ENCODE results near the gene ACVR1.
"Not testable (repeated sequence)": the region's sequence is repeated elsewhere in the genome, so short reads cannot be mapped to it uniquely, and the experiment has no call there.

The ACVR1 gene

DNA sequence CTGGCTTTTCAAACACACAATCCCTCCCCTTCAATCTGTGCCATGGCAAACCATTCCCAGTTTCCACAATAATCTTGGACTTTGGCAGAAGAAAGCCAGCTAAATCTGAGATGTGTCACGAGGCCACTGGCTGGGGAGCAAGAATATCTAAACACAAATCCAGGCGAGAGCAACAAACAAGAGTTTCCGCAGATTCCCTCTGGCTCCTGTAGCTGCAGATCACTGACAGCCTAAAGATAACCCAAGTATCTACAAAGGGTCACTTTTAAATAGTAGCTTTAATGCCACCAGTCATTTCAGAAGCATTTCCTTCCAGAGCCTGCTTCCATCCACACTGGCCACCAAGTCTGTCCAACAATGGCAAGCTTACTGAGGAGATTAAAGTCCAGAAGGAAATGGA, 86.9 kb downstream of the ACVR1 start:
- DNase-seq (ENCODE audit: low spot score) = no peak

DNA sequence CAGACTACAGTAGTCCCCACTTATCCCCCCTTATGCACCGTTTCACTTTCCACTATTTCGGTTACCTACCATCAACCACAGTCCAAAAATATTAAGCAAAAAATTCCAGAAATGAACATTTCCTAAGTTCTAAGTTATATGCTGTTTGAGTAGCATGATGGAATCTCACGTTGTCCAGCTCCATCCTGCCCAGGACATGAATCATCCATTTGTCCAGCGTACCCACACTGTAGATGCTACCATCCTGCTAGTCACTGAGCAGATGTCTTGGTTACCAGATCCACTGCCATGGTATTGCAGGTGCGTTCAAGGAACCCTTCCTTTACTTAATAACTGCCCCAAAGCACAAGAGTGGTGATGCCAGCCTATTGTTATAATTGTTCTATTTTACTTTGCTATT, 87.9 kb downstream of the ACVR1 start:
- DNase-seq (ENCODE audit: low spot score) = no peak

DNA sequence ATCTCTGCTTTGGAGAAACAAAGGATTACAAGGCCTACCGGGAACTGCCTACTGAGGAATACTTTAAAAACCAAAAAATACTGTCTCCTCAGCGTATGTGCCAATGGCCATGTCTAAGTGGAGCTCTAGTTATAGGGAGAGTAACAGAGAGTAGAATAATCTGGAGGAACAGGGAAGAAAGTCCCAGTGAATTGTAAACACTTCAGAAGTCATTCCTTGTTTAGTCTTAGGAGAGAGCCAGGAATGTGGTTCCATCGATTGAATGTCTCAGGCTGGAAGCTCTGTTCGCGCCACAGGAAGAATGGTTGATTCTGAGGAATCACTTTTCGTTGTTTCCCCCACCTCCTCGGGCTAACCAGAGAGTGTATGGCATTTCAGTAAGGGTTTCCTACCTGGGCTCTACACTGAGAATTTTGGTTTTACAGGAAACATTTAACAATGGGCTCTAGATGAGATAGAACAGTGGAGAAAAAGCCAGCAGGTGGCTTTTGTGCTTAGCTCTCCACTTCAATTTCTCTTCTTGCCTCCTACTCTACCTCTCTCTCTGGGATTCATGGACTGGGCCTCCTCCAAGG, 88.7 kb downstream of the ACVR1 start:
- DNase-seq (ENCODE audit: low spot score) = no peak

DNA sequence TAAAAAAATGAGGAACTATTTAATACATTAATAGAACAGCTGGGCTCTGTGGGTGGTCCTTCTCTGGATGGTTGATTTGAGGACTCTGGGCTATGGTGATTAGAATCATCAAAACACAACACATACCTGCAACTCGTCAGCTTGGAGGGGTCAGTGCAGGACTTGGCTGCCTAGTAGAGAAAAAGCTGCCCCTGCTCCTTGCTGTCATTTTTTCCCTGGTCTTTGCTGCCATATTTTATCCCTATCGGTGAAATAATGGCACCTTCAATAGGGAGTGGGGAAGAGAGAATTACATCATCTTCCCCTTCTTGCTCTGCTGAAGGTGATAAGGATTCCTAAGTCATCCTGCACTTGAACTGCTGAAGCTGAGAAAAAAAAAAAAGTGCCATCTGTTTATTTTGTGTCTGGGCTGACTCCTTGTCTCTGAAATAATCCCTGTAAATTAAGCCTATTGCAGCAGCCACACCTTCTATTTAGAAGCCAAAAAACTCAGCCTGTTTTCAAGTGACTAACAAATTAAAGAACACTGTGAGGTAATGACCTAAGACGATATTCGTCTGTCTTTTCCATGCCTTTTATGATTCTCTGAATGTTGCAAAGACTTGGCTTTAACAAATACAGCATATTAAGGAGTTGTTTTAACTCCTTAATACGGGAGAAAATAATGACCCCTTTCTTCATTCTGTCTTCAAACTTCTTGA, 89.3 kb downstream of the ACVR1 start:
- DNase-seq (ENCODE audit: low spot score) = no peak

DNA sequence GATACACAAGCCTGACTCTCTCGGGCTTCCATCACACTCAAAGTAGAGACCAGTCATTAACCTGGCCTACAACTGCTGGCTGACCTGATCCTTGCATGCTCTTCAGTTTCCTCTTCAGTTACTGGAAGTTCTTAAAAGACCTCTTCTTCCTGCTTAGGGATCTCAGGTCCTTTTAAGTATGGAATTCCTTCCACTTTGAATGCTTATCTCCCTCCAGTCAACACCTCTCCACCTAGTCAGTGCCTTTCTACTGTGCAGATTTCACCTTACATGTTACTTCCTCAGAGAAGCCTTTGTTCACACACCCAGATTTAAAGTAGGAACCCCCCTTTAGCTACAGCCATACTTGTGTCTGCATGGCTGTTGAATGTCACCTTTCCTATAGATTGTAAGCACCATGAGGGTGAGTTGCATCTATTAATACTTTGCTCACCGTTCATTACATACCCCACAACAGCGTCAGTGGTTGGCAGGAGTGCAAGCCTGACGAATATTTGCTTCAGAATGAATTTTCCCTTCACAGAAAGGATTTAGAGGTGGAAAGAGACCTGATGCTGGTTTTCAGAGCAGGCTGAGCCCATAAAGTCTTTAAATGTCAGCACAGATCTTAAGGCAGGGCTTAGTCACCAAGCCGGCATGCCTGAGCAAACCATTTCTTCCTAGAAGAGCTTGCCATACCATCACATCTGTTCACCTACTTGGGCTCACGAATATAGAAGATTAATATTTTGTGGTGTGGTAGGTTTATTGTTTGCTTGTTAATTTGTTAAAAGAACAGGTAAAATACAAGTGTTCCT, 90.1 kb downstream of the ACVR1 start:
- no peak for DNase-seq (ENCODE audit: low spot score)

DNA sequence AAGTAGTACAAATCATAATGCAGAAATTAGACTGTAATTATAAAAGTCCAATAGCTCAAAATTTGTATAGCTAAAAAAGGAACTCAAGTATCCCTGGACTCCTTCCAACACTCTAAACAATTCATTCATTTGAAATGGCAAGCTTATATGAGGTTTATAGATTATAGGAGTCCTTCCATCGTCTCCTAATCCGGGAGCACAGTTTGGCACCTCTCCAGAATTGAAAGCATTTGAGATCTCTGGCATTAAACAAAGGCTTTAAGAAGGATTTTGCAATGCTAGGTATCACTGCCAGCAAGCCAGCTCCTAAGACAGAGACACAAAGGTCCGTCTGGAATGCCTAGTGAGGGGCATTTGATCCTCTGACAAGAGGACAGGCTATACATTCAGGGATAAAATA, 90.9 kb downstream of the ACVR1 start:
- no peak for DNase-seq (ENCODE audit: low spot score)

DNA sequence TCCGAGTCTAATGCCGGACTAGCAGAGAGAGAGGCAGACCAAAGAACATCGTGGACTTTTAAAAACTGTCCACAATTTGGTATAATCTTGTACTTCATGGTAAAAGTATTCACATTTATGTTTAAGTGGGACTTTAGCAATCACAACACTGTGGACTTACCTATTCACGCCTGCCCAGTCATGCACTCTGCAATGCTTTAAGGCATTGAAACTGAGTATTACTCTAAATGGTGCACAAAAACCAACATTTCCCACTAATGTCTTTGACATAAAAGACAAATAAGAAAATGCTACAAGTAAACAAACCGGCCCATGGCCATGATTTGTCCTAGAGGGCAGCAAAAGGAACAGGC, 91.3 kb downstream of the ACVR1 start:
- DNase-seq (ENCODE audit: low spot score) = no peak

DNA sequence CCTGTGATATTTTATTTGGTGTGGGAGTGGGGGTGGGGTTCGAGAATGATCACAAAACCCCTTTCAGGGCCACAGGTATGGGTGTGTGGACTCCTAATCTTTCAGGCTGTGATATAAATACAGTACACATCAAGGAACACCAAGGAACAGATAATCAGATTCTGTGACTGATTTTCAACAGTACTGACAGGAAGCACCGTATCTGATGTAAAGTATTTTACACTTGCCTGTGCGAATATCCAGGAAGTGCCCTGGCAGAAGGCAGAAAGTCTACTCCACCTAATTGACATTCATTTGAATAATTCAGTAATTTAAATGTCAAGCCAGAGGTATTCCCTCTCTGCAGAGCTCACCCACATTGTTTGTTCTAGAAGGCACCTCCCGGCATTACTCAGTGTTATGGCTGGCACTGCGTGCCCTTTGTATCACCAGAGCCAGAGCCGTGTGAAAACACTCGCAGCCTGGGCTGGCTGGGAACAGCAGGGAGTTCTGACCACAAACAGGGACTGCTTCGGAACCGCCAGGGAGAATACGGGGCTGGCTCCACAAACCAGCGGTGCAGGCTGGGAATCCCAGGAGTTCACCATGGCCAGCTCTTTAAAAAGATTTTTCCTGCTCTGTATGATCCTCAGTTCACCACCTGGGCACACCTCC, 91.8 kb downstream of the ACVR1 start:
- no peak for DNase-seq (ENCODE audit: low spot score)

DNA sequence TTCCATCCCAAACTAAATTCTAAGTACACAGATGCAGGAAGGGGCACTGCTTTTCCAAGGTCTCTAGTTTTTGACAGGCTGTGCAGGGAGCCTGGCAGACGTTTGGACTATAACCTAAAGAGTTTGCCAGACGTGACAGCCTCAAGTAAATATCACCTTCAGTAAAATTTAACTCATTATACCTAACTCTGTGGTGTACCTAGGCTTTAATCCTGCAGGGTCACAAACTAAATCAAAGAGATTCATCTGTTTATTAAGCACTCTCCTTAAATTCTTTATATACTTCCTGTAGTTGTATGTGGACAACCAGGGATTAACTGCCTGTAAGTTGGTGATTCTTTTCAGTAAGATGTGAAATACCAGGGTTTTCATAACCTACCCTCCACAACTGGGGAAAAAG, 92.9 kb downstream of the ACVR1 start:
- no peak for DNase-seq (ENCODE audit: low spot score)

DNA sequence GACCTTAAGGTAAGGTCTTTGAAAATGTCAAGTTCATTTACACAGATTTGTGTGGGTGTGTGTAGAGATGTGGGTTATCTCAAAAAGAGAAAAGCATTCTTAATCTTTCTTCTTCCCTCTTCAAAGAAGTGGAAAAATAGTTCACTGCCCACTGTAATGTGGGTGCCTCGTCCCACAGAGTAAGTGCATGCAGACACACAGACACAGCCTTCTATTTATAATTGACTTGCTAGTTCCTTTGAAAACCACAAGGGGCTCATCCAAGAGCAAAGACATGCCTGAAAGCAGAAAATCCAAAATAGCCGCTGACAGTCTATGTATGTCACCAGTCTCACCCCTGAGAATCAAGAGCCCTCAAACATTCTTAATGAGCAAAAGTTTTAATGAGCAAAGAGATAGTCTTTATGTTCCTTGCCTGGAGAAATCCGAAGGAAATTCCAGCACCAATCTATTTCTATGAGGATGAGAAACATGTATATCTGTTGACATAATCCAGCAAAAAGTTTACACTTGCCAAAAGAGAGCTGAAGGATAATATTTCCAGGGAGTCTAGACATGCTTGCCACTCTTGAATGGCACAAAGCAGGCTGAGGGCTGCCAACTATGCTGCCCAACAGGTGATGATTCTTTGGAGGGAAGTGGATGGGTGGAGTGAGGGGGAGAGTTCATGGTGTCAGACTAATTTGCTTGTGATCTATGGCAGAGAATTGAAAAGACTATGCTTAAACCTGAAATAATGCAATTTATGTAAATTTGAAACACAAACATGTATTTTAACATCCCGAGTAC, 93.9 kb downstream of the ACVR1 start:
- peak; percentile 11 for DNase-seq (ENCODE audit: low spot score)

DNA sequence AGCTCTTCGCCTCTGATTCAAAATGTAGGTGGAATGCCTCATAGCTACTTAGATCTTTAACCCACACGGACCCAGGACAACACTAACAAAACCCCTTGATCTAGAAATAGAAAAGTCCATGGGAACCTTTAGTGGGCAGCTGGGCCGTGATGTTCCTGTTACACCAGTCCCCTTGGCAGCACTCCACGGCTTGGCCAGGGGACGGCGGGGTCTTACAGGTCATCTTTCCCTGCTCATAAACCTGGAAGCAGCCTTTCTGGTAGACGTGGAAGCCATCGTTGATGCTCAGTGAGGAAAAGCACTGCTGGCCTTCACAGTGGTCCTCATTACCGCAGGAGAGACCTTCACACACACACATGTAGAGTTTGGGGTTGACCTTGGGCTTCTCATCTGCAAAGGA, 95.9 kb downstream of the ACVR1 start:
- DNase-seq (ENCODE audit: low spot score) = no peak

DNA sequence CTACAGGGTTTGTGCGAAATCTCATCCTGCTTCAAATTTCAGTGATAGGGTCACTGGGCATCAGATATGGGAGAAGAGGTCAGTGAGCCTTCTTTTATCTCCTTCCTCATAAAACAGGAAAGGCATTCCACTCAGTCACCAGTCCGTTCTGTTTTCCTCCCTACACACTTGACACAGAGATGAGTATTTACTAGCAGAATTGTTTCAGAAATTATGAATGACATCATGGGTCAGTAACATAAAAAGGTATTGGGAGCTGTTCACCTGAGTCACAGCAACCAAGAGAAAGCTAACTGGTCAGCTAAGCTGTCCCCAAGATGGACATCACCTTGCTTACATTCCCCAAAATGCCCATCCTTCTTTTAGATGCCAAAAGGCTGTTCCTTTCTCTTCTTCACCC, 96.3 kb downstream of the ACVR1 start:
- no peak for DNase-seq (ENCODE audit: low spot score)

DNA sequence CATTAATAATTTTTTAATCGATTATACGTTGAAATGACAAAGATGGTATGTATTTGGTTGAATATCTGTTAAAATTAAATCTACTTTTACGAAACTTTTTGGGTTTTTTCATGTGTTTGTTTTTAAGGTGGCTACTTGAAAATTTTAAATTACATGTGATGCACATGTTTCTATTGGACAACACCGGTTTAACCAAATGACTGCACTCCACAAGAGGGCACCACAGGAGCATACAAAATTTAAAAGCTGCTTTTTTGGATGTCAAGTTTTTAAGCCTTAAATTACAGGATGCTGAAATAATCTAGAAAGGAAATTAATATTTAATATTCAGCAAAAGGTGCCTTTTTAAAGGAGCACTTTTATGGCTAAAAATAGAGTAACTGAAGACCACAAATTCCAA, 98.7 kb downstream of the ACVR1 start:
- DNase-seq (ENCODE audit: low spot score) = peak; percentile 30

DNA sequence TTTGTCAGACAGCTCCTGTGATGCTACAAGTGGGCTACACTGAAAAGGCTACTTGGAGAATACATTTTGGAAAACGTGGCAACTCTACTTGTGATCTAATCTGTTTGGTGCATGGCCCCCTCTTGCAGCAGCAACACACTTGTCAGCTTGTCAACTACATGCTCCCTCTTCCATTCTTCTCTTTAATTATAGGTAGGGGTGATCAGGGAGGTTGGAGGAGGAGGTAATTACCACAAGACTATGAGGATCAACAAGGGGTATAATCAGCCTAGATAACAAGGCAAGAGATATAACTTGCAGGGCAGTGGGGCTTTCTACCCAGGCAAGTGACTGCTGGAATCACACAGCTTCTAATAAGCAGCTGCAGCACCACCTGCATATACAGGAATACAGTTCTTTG, 104.9 kb downstream of the ACVR1 start:
- DNase-seq (ENCODE audit: low spot score) = no peak

DNA sequence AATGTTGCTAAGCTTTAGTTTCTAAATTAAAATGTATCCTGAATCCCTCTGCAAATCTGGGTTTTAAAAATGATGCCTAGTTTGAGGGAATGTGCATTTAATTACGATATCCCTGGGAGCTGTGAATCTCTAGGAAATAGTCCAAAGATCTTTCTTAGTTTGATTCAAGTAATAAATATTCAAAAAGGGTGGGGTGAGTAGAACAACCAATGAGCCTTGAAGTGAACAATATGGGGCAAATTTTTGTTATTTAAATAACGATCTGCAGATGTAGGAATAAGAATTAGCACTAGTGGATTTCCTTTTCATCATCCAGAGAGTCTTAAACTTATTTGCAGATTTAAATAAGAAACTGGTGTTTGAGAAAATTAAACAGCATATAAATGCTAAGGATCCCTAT, 106.3 kb downstream of the ACVR1 start:
- DNase-seq (ENCODE audit: low spot score) = no peak

DNA sequence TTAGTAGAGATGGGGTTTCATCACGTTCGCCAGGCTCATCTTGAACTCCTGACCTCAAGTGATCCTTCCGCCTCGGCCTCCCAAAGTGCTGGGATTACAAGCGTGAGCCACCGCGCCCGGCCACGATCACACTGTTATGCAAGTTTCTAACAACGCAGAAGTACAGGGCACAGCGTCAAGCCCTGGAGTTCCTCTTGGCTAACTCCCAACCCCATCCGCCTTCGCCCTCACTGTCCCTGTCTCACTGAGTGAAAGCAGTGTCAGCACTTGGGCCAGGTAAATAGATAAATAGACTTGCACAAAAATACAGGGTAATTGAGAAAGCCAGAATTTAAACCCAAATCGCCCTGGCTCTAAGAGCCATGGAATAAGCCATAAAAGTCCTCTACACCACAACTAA, 111.7 kb downstream of the ACVR1 start:
- DNase-seq (ENCODE audit: low spot score) = no peak

DNA sequence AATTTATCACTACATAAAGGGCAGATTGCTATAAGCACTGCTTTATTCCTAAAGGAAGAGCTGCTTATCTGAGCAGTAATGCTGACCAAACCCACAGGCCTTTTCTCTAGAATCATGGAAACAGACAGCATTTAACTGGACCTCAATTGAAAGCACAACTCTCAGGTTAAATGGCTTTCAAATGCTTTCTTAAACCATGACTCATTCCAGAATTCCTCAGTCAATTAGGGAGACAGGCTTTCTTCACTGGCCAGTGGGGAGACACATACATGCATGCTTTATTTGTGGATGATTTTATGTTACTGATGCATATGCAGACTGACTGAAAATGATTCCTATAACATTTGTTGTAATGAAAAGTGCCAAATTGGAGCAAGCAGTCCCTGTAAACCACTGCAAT, 114.6 kb downstream of the ACVR1 start:
- DNase-seq (ENCODE audit: low spot score) = peak; percentile 12

DNA sequence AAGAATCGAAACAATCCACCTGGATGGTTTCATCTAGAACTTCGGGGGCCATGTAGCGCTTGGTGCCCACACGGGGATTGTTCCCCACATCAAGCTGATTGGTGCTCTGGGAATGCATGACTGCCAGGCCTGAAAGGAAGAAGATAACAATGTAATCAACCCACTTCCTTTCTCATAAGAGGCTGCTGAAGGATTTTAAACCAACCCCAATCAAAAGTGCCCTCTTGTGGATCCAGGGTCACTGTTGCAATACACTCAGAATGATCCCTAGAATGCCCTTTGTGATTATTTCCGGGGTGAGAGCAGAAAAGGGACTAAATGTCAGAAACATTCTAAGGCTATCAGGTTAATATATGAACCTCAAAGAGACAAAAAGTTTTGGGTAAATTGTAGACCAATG, 115.2 kb downstream of the ACVR1 start:
- no peak for DNase-seq (ENCODE audit: low spot score)

DNA sequence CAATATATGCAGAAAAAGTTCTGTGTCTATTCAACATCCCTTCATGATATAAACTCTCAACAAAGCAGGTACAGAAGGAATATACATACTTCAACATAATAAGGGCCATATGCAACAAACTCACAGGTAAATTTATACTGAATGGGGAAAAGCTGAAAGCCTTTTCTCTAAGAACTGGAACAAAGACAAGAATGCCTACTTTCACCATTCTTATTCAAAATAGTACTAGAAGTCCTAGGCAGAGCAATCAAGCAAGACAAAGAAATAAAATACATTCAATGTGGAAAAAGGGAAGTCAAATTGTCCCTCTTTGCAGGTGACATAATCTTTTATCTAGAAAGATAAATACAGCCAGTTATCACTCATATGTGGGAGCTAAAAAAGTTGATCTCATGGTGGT, 116.3 kb downstream of the ACVR1 start:
- no peak for DNase-seq (ENCODE audit: low spot score)

DNA sequence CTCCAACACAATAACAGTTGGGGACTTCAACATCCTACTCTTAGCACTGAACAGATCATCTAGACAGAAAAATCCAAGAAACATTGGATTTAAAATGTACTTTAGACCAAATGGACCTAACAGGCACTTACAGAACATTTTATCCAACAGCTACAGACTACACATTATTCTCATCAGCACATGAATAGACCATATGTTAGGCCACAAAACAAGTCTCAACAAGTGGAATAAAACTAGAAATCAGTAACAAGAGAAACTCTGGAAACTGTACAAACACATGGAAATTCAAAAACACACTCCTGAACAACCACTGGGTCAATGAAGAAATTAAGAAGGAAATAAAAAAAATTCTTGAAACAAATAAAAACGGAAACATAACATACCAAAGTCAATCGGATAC, 117.5 kb downstream of the ACVR1 start:
- DNase-seq (ENCODE audit: low spot score) = no peak

DNA sequence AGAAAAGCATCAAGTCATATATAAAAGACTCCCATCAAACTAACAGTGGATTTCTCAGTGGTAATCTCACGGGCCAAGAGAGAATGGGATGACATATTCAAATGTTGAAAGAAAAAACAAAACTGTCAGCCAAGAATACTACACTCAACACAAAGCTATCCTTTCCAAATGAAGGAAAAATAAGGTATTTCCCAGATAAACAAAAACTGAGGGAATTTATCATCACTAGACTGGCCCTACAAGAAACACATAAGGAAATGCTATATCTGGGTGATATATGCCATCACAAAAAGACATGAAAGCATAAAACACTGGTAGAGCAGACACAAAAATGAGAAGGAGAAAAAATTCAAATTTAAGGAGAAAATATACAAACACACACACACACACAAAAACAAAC, 118.6 kb downstream of the ACVR1 start:
- DNase-seq (ENCODE audit: low spot score) = no peak

DNA sequence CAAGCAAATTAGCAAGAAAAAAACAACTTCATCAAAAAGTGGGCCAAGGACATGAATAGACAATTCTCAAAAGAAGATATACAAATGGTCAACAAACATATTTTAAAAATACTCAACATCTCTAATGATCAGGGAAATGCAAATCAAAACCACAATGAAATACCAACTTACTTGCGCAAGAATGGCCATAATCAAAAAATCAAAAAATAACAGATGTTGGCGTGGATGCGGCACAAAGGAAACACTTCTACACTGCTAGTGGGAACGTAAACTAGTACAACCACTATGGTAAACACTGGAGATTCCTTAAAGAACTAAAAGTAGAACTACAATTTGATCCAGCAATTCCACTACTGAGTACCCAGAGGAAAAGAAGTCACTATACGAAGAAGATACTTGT, 119.7 kb downstream of the ACVR1 start:
- not testable (repeated sequence) for DNase-seq (ENCODE audit: low spot score)

Measured in hepatic stellate cell (primary cell).